Effector memory CD8-positive, alpha-beta T cell (primary cell): ENCODE measurements around the gene GCKR.
"Not testable (repeated sequence)": the region's sequence is repeated elsewhere in the genome, so short reads cannot be mapped to it uniquely, and the experiment has no call there.

Experiments
- ATAC-seq: fragments of 150-1000 bp; cut with Tn5 transposase; replicated peaks from 2 replicates; pipeline ENCODE4 v1.10.0; 2021; ENCODE audit warnings: mild to moderate bottlenecking, moderate library complexity
- DNase-seq, 3 experiments: peaks; one replicate each; pipeline ENCODE4 v3.0.0; 2021
- H3K27ac Mint-ChIP-seq, 2 donors: one replicate each; pipeline ENCODE4 v1.8.0; 2022; ENCODE audit warnings: mild to moderate bottlenecking in 2 of 2, mixed read lengths in 2 of 2, moderate library complexity in 2 of 2
- H3K27me3 Mint-ChIP-seq, 2 donors: one replicate each; pipeline ENCODE4 v1.8.0; 2022; ENCODE audit warnings: mixed read lengths in 2 of 2
- H3K36me3 Mint-ChIP-seq: one replicate; pipeline ENCODE4 v1.8.0; 2022; ENCODE audit warnings: mild to moderate bottlenecking, moderate library complexity, mixed read lengths; ENCODE audit not compliant: insufficient read depth
- H3K4me1 Mint-ChIP-seq, 2 donors: one replicate each; pipeline ENCODE4 v1.8.0; 2022; ENCODE audit warnings: low read depth in 2 of 2, mixed read lengths in 2 of 2
- H3K4me3 Mint-ChIP-seq, 2 donors: one replicate each; pipeline ENCODE4 v1.8.0; 2022; ENCODE audit warnings: mild to moderate bottlenecking in 2 of 2, mixed read lengths in 2 of 2, moderate library complexity in 2 of 2
- H3K9me3 Mint-ChIP-seq, 2 donors: one replicate each; pipeline ENCODE4 v1.8.0; 2022; ENCODE audit warnings: mixed read lengths in 2 of 2

Gene GCKR

DNA sequence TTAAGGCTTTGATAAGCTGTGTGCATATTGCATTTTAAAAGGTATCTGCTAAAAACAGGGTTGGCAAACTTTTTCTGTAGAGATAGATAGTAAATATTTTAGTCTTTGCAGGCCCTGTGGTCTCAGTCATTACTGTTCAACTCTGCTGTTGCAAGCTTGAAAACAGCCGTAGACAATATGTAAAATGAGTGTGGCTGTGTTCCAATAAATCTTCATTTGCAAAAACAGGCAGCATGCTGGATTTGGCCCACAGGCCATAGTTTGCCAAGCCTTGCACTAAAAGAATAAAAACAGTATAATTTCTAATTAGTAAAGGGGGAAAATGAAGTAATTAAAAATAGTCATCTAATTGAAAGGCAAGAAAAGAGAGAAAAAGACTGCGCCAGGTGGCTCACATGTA is 35.3 kb downstream of the GCKR start:
- Mint-ChIP-seq H3K9me3 (no peaks in the 10 kb centered on the region), H3K27ac (no peak overlapping the region), H3K4me1 (no peaks in the 10 kb centered on the region), H3K4me3 (no peak overlapping the region), H3K27me3 (peaks cover 23 to 24% of the 10 kb centered on the region in 2 donors), H3K36me3 (no peaks in the 10 kb centered on the region)
- no peak for ATAC-seq
- no peak for DNase-seq

DNA sequence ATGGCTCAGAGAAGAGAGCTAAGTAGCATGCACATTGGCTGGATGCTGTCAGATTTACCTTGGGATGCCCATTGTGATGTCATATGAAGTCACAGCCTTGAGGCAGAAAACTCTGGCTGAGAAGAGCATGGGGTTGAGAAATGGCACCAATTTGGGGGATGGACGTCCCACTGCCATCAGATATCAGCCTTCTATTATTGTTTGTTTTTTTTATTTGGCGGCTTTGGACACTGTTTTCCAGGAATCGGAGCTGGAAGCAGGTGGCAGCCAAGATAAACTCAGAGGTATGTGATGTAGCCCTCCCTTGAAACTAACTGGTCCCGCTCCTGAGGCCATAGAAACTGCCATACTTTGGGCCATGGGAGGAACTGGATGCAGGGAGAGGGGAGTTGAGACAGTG is 40.6 kb downstream of the GCKR start:
- H3K27ac Mint-ChIP-seq = no peak overlapping the region
- no peaks in the 10 kb centered on the region for H3K4me1 Mint-ChIP-seq
- H3K4me3 Mint-ChIP-seq = no peak overlapping the region
- DNase-seq (no peak), ATAC-seq (no peak)
- H3K27me3 Mint-ChIP-seq = peaks cover 12 to 23% of the 10 kb centered on the region in 2 donors
- no peaks in the 10 kb centered on the region for H3K9me3 Mint-ChIP-seq
- H3K36me3 Mint-ChIP-seq = no peaks in the 10 kb centered on the region

DNA sequence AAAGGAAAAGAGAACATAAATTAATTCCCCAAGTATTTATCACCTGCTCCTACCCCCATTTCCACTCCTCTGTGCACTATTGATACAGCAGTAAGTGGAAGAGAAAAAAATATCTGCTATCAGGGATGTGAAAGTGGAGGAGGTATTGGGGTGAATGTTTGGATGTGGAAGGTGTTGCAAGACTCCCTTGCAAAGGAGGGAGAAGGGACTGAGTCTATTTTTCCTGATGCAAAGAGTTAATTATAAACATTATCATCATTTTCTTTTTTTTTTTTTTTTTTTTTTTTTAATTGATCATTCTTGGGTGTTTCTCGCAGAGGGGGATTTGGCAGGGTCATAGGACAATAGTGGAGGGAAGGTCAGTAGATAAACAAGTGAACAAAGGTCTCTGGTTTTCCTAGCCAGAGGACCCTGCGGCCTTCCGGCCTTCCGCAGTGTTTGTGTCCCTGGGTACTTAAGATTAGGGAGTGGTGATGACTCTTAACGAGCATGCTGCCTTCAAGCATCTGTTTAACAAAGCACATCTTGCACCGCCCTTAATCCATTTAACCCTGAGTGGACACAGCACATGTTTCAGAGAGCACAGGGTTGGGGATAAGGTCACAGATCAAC is 42.3 kb downstream of the GCKR start:
- not testable (repeated sequence) for DNase-seq, ATAC-seq, H3K9me3 Mint-ChIP-seq, H3K36me3 Mint-ChIP-seq, H3K27ac Mint-ChIP-seq, H3K4me1 Mint-ChIP-seq, H3K4me3 Mint-ChIP-seq
- H3K27me3 Mint-ChIP-seq = peaks cover 12 to 23% of the 10 kb centered on the region in 2 donors

DNA sequence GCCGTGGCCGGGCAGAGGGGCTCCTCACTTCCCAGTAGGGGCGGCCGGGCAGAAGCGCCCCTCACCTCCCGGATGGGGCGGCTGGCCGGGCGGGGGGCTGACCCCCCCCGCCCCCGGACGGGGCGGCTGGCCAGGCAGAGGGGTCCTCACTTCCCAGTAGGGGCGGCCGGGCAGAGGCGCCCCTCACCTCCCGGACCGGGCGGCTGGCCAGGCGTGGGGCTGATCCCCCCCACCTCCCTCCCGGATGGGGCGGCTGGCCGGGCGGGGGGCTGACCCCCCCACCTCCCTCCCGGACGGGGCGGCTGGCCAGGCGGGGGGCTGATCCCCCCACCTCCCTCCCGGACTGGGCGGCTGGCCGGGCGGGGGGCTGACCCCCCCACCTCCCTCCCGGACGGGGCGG is 43.0 kb downstream of the GCKR start:
- not testable (repeated sequence) for H3K9me3 Mint-ChIP-seq, ATAC-seq, H3K4me1 Mint-ChIP-seq, DNase-seq, H3K4me3 Mint-ChIP-seq, H3K36me3 Mint-ChIP-seq, H3K27ac Mint-ChIP-seq
- H3K27me3 Mint-ChIP-seq = peaks cover 12 to 20% of the 10 kb centered on the region in 2 donors

DNA sequence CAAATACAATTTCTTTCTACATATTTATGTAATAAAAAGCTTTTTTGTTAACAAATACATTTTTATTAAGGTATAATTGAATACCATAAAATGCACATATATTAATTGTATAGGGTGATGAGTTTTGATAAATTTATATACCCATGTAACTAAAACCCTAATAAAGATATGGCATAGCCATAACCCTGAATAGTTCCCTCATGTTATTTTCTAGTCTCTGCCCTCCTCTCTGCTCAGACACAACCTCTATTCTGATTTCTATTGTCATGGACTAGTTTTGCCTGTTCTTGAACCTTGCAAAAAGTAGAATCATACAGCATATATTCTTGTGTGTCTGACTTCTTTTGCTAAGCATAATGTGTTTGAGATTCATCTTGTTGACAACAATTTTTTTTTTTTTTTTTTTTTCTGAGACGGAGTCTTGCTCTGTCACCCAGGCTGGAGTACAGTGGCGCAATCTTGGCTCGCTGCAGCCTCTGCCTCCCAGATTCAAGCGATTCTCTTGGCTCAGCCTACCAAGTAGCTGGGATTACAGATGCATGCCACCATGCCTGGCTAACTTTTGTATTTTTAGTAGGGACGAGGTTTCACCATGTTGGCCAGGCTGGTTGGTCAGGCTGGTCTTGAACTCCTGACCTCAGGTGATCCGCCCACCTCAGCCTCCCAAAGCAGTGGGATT is 47.6 kb downstream of the GCKR start:
- Mint-ChIP-seq H3K27ac (no peak overlapping the region), H3K36me3 (no peaks in the 10 kb centered on the region), H3K4me3 (no peak overlapping the region), H3K9me3 (no peaks in the 10 kb centered on the region), H3K4me1 (no peaks in the 10 kb centered on the region), H3K27me3 (no peaks in the 10 kb centered on the region)
- ATAC-seq (no peak), DNase-seq (no peak)

DNA sequence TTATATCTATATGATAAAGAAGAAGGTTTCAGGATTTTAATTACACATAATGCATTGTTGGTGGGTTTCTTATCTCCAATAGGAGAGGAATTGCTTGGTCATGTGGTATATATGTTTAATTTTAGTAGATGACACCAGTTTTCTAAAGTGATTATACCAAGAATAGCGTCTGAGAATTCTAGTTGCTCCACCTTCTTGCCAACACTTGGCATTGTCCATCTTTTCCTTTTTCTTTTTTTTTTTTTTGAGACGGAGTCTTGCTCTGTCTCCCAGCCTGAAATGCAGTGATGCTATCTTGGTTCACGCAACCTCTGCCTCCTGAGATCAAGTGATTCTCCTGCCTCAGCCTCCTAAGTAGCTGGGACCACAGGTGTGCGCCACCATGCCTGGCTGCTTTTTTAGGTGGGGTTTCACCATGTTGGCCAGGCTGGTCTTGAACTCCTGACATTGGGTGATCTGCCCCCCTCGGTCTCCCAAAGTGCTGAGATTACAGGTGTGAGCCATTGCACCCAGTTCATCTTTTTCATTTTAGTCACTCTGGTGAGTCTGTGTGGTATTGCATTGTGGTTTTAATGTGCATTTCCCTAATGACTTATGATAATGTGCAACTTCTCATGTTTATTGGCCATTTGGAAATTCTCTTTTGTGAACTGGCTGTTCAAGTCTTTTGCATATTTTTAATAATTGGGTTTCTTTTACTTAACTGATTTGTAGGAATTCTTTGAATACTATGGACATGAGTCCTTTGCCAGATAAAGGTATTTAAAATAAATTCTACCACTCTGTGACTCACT is 48.9 kb downstream of the GCKR start:
- Mint-ChIP-seq H3K4me3 (no peak overlapping the region), H3K27me3 (no peaks in the 10 kb centered on the region), H3K36me3 (no peaks in the 10 kb centered on the region), H3K27ac (no peak overlapping the region), H3K4me1 (no peaks in the 10 kb centered on the region), H3K9me3 (no peaks in the 10 kb centered on the region)
- no peak for DNase-seq
- no peak for ATAC-seq

DNA sequence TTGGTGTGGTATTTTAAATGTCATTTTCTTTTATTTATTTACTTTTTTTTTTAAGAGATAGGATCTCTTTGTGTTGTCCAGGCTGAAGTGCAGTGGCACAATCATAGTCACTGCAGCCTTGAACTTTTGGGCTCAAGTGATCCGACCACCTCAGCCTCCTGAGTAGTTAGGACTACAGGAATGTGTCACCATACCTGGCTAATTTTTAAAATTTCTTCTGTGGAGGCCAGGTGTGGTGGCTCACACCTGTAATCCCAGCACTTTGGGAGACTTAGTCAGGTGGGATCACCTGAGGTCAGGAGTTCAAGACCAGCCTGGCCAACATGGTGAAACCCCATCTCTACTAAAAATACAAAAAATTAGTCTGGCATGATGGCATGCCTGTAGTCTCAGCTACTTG is 52.7 kb downstream of the GCKR start:
- H3K4me1 Mint-ChIP-seq = no peaks in the 10 kb centered on the region
- no peaks in the 10 kb centered on the region for H3K36me3 Mint-ChIP-seq
- no peak overlapping the region for H3K27ac Mint-ChIP-seq
- no peak overlapping the region for H3K4me3 Mint-ChIP-seq
- ATAC-seq (no peak), DNase-seq (no peak)
- H3K9me3 Mint-ChIP-seq = no peaks in the 10 kb centered on the region
- peaks cover 16% of the 10 kb centered on the region in 2 donors for H3K27me3 Mint-ChIP-seq

DNA sequence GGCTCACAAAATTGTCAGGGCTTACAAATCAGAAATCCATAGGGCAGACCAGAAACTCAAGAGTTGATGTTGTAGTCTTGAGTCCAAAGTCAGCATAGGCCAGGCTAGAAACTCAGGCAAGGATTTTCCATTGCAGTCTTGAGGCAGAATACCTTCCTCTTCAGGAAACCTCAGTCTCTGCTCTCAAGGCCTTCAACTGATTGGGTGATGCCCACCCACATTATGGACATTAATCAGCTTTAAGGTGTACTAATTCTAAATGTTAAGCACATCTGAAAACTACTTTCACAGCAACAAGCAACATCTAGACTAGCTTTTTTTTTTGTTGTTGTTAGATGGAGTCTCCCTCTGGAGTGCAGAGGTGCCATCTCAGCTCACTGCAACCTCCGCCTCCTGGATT is 54.9 kb downstream of the GCKR start:
- Mint-ChIP-seq H3K27me3 (peaks cover 18% of the 10 kb centered on the region in 2 donors), H3K4me3 (no peak overlapping the region), H3K9me3 (no peaks in the 10 kb centered on the region), H3K4me1 (no peaks in the 10 kb centered on the region), H3K27ac (no peak overlapping the region), H3K36me3 (no peaks in the 10 kb centered on the region)
- ATAC-seq (no peak), DNase-seq (no peak)

DNA sequence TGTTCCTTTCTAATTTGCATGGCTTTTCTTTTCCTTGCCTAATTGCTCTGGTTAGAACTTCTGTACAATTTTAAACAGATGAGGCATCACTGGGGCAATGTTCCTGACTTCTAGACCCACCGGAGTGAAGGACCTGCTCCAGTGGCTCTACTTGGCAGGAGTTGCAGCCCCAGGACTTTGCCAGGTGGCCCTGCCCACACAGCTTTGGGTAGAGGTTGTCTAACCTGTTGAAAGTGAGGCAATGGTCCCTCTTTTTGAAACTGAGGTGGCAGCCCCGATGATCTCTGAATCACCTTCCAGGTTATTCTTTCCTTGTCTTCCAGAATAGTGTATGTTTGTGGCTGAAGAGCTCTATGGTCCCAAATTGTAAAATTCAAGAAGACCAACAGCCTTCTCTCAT is 56.3 kb downstream of the GCKR start:
- H3K27me3 Mint-ChIP-seq = peaks cover 18% of the 10 kb centered on the region in 2 donors
- no peak overlapping the region for H3K4me3 Mint-ChIP-seq
- no peaks in the 10 kb centered on the region for H3K4me1 Mint-ChIP-seq
- DNase-seq (no peak), ATAC-seq (no peak)
- H3K27ac Mint-ChIP-seq = no peak overlapping the region
- no peaks in the 10 kb centered on the region for H3K36me3 Mint-ChIP-seq
- H3K9me3 Mint-ChIP-seq = no peaks in the 10 kb centered on the region

DNA sequence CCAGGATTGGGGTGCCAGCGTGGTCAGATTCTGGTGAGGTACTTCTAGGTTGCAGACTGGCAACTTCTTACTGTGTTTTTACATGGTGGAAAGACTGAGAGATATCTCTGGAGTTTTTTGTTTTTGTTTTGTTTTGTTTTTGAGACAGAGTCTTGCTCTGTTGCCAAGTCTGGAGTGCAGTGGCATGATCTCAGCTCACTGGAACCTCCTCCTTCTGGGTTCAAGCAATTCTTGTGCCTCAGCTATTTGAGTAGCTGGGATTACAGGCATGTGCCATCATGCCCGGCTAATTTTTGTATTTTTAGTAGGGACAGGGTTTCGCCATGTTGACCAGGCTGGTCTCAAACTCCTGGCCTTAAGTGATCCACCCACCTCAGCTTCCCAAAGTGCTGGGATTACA is 57.8 kb downstream of the GCKR start:
- H3K4me3 Mint-ChIP-seq, H3K36me3 Mint-ChIP-seq, ATAC-seq, H3K9me3 Mint-ChIP-seq, H3K27ac Mint-ChIP-seq, DNase-seq, H3K4me1 Mint-ChIP-seq: not testable (repeated sequence)
- H3K27me3 Mint-ChIP-seq = peaks cover 18 to 22% of the 10 kb centered on the region in 2 donors

DNA sequence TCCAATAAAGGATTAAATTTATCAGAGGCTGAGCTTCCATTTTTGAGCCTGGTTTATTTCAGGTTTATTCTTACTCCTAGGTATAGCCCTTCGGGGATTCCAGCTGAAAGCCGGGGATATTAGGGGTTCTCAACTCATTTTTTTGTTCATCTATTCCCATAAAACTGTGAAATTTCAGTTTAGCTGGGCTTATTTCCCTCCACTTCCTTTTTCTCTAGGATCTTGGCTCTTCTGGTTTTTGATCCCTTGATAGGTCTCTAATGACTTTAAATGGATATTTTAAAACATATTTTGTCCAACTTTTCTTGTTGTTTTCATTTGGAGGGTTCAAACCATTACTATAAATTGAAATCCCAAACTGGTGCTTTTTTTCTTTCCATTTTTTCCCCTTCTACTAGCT is 62.6 kb downstream of the GCKR start:
- ATAC-seq = no peak
- Mint-ChIP-seq H3K27me3 (peaks cover 18 to 26% of the 10 kb centered on the region in 2 donors), H3K9me3 (no peaks in the 10 kb centered on the region), H3K36me3 (no peaks in the 10 kb centered on the region), H3K4me3 (no peak overlapping the region), H3K27ac (no peak overlapping the region), H3K4me1 (no peaks in the 10 kb centered on the region)
- no peak for DNase-seq

DNA sequence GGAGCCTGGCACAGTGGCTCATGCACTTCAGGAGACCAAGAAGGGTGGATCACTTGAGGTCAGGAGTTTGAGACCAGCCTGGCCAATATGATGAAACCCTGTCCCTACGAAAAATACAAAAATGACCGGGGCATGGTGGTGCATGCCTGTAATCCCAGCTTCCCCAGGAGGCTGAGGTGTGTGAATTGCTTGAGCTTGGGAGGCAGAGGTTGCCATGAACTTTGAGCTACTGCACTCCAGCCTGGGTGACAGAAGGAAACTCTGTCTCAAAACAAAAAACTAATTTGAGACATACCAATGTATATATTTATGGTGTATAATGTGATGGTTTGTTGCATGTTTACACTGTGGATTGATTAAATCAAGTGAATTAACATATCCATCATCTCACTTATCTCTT is 64.4 kb downstream of the GCKR start:
- peaks cover under 1% of the 10 kb centered on the region for H3K36me3 Mint-ChIP-seq
- H3K4me1 Mint-ChIP-seq = no peaks in the 10 kb centered on the region
- peaks cover 32 to 41% of the 10 kb centered on the region in 2 donors for H3K27me3 Mint-ChIP-seq
- DNase-seq (no peak), ATAC-seq (no peak)
- H3K9me3 Mint-ChIP-seq = no peaks in the 10 kb centered on the region
- no peak overlapping the region for H3K4me3 Mint-ChIP-seq
- H3K27ac Mint-ChIP-seq = no peak overlapping the region

DNA sequence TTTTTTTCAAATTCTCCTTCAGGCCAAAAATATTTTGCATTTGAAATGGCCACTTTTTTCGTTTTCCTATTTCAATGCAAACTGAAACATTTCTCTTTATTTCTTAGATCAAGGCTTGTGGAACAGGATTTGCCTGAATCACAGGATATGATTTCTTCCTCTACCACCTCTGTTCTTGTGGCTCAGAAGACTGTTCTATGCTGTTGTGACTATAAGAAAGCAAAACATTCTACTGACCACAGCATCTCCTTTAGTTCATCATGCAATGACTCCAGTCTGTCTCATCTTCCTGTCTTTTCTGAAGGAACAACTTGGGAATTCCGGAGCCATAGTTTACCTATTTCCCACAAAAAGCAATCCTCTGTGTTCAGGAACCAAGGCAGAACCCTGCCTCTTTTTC is 70.0 kb downstream of the GCKR start:
- no peaks in the 10 kb centered on the region for H3K9me3 Mint-ChIP-seq
- no peak for DNase-seq
- peaks cover 58 to 61% of the 10 kb centered on the region in 2 donors for H3K27me3 Mint-ChIP-seq

DNA sequence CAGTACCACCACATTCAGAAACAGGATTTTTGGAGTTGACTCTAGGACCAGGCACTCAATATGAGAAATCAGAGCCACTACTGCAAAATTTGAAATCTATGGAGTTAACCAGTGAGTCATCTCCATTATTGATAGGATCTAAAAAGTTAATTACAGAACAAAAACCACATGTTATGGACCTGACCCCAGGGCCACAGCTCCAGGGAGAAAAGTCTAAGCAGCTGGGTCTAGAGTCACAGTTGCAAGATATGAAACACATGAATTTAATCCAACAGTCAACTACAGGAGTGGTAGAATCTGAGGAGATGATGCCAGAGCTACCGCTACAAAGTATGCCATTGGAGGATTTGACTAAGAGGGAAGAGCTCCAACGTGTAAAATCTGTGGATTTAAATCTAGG is 72.8 kb downstream of the GCKR start:
- ATAC-seq (no peak), DNase-seq (no peak)
- no peak overlapping the region for H3K27ac Mint-ChIP-seq
- H3K4me3 Mint-ChIP-seq = no peak overlapping the region
- peaks cover 50 to 51% of the 10 kb centered on the region in 2 donors for H3K27me3 Mint-ChIP-seq
- H3K36me3 Mint-ChIP-seq = peaks cover 5% of the 10 kb centered on the region
- H3K9me3 Mint-ChIP-seq = no peaks in the 10 kb centered on the region
- peaks cover 13 to 14% of the 10 kb centered on the region in 2 donors for H3K4me1 Mint-ChIP-seq

More for the DNA sequence above, 70.0 kb downstream of the GCKR start:
- Mint-ChIP-seq H3K4me1 (peaks cover 2 to 4% of the 10 kb centered on the region in 2 donors), H3K27ac (no peak overlapping the region), H3K4me3 (no peak overlapping the region), H3K36me3 (peaks cover 2% of the 10 kb centered on the region)
- no peak for ATAC-seq
